ENCODE data around the gene RPTOR.

GRCh38 chr17:80892900-80893603 is 348.4 kb downstream of the RPTOR start:
- TF ChIP-seq POLR2A (IDR thresholded peaks at IDR 0.05): peak in 1 of 2 donors; percentile 14
- TF ChIP-seq, protein P1, sequence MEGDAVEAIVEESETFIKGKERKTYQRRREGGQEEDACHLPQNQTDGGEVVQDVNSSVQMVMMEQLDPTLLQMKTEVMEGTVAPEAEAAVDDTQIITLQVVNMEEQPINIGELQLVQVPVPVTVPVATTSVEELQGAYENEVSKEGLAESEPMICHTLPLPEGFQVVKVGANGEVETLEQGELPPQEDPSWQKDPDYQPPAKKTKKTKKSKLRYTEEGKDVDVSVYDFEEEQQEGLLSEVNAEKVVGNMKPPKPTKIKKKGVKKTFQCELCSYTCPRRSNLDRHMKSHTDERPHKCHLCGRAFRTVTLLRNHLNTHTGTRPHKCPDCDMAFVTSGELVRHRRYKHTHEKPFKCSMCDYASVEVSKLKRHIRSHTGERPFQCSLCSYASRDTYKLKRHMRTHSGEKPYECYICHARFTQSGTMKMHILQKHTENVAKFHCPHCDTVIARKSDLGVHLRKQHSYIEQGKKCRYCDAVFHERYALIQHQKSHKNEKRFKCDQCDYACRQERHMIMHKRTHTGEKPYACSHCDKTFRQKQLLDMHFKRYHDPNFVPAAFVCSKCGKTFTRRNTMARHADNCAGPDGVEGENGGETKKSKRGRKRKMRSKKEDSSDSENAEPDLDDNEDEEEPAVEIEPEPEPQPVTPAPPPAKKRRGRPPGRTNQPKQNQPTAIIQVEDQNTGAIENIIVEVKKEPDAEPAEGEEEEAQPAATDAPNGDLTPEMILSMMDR (IDR thresholded peaks at IDR 0.05 in 4 of 5, conservative IDR thresholded peaks at IDR 0.05 in 1 of 5): no peak

All from gastrocnemius medialis (tissue), 4 donors.